Measurements from ENCODE around the gene TEAD3.

Gene TEAD3

GRCh38 chr6:35469751-35470662 is 26.9 kb downstream of the TEAD3 start:
- peak overlapping the region; percentile 93 for H3K4me3 ChIP-seq (ENCODE audit: low read depth, low read length)
- TF ChIP-seq CTCF (IDR thresholded peaks at IDR 0.05; ENCODE audit: low read depth, low read length), result no peak

GRCh38 chr6:35468980-35469750 is 27.7 kb downstream of the TEAD3 start:
- H3K4me3 ChIP-seq (ENCODE audit: low read depth, low read length), result peak overlapping the region; percentile 93
- TF ChIP-seq CTCF (IDR thresholded peaks at IDR 0.05; ENCODE audit: low read depth, low read length), result no peak

- H3K4me3 ChIP-seq (ENCODE audit: low read depth, low read length), result peak within 1 kb of the TSS; percentile 93
- peak; percentile 95 for TF ChIP-seq CTCF (IDR thresholded peaks at IDR 0.05; ENCODE audit: low read depth, low read length)
Measured at GRCh38 chr6:35468181-35468979, 28.5 kb downstream of the TEAD3 start, which contains the start of gene RPL10A. TSS of gene RPL10A (plus strand) at chr6:35468401. CDS start at chr6:35468435, 34 bp downstream.

GRCh38 chr6:35465646-35466045 is 31.2 kb downstream of the TEAD3 start:
- H3K4me3 ChIP-seq (ENCODE audit: low read depth, low read length), result no peak overlapping the region
- no peak for TF ChIP-seq CTCF (IDR thresholded peaks at IDR 0.05; ENCODE audit: low read depth, low read length)

GRCh38 chr6:35463292-35463691 is 33.6 kb downstream of the TEAD3 start:
- no peak for TF ChIP-seq CTCF (IDR thresholded peaks at IDR 0.05; ENCODE audit: low read depth, low read length)
- no peak overlapping the region for H3K4me3 ChIP-seq (ENCODE audit: low read depth, low read length)

- H3K4me3 ChIP-seq (ENCODE audit: low read depth, low read length), result no peak overlapping the region
- TF ChIP-seq CTCF (IDR thresholded peaks at IDR 0.05; ENCODE audit: low read depth, low read length), result no peak
Measured at GRCh38 chr6:35461270-35461669, 35.6 kb downstream of the TEAD3 start.
